Tongue (tissue), 2 donors: ENCODE results near the gene M6PR. TPM values are rescaled to one million over a fixed set of nuclear protein-coding genes. Genes with fewer than 3 reads are reported as not detected.
"Not testable (repeated sequence)": the region's sequence is repeated elsewhere in the genome, so short reads cannot be mapped to it uniquely, and the experiment has no call there.

Source experiments
- DNase-seq: peaks from one replicate; pipeline ENCODE4 v3.0.0-alpha.2; 2015
- total RNA-seq: library from RNA; depleted of rRNA; stranded (reverse); fragments of >200 nt; gene quantifications from one replicate; pipeline ENCODE4 v1.2.3, GENCODE V29; 2014

Gene M6PR
- total RNA-seq, 1 donor from 2014 or later = 89.7 TPM

DNA sequence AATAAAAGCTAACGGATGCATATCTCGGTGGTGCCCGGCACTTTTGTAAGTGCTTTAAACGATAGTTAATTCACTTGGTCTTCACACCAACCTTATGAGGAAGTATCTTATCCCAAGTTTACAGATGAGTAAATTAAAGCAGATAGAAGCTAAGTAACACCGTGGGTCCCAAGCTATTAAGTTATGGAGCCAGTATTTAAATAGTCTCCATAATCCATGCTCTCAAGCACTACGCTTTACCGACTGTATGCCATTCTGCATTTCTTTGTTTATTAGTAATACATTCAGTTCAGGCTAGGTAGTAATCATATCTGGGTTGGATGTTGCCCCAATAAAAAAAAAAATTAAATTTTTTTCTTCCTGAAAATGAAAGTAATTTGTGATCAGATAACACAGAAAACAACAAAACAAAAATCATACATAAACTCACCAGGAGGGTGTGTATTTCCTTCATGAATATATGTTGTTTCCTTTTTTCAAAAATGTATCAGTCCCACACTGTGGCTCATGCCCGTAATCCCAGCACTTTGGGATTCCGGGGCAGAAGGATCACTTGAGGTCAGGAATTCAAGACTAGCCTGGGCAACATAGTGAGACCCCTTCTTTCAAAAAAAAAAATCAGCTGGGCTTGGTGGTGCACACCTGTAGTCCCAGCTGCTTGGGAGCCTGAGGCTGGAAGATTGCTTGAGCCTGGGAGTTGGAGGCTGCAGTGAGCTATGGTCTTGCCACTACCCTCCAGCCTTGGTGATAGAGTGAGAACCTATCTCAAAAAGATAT lies 1.4 kb upstream of the M6PR start:
- DNase-seq = no peak

DNA sequence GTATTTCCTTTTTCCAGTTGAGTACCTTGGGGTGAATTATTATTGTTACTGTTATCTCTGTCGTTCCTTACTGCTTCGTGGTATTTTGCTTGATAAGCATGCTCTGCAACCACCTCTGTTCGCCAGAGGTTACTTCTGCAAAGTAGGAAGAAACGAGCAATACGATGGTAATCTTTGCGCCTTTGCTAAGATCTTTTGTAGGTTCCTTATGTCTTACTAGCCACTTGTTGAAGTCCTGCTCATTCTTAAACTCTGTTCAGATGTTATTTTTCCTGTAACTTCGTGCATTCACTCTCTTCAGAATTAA lies 729 bp upstream of the M6PR start:
- no peak for DNase-seq

DNA sequence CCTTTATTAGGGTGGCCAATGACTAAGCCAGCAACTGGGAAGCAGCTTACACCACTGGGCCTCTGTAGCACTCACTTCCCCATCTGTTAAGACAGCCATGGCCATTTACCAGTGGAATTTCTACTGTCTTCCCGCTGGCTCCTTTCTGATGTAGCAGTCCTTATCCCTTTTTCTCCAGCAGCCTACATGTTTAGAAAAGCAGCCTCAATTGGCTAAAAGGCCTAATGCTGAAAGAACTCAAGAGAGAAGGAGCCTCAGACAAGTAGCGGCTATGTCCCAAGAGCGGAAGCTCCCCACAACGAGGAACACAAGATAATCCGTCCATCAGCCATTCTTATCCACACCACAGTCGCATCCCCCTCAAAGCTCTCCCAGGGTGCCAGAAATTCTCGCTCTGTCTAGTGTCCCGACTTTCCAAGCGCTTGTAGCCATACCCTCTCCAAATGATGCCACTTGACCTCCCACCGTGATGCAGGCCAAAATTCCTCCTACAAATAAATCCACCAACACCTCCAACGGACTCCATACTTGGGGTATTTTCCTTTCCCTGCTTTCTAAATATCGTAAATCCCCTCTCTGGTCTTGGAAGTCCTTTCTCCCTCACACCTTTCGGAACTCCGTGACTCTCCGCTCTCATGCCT lies 624 bp downstream of the M6PR start:
- DNase-seq = no peak

GRCh38 chr12:8947737-8948136 lies 1.7 kb downstream of the M6PR start:
- no peak for DNase-seq

GRCh38 chr12:8946733-8947132 lies 2.7 kb downstream of the M6PR start:
- DNase-seq = no peak

GRCh38 chr12:8943565-8944186 lies 5.8 kb downstream of the M6PR start:
- no peak for DNase-seq

DNA sequence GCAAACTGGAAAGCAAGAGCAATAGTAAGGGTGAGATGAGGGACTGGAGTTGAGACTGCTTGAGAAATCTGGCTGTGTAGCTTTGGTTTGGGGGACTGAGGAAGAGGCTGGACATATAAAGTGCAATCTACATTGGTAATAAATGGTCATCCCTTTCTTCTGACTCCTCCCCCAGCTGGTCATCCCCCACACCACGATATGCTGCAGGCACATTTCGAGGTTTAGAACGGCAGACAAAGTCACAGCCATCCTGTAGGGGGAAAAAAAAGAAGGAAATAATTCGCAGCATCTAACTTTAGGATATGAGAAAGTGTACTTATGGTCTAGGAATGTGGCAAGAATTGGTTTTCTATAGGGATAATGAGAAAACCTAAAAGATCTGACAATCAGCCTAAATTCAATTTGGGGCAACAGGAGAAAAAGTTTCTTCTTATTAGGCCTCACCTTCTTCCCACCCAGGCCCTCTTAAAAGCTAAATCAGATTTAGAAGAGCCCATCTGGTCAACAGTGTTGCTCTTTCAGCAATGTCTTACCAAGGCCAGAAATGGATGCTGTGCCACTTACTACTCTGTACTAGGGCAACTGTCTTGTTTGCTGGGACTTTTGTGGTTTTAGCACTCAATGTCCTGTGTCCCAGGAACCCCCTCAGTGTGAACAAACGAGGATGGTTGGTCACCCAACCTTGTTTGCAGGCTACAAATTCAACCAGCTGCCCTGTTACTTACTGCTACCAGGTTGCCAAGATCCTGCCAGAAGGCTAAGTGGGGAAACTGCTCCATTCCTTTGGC lies 7.6 kb downstream of the M6PR start:
- no peak for DNase-seq

DNA sequence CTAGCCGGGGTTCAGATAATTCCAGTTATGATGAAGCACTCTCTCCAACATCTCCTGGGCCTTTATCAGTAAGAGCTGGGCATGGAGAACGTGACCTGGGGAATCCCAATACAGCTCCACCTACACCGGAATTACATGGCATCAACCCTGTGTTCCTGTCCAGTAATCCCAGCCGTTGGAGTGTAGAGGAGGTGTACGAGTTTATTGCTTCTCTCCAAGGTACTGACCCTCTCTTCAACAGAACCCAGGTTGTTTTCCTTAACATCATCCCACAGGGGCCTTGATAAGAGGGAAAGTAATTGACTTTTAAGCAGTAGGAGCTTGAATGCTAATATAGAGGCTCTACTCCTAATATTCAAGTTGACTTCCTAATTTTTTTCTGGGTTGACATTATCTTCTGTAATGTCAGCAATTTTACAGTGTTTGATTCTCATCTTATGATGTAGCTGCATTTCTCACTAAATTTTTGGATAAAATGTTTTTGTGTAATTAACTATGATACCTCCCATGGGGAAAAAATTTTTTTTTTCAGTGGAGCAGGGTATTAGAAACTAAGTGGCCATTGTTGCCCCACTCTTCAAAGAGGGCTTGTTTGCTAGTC lies 11.5 kb downstream of the M6PR start:
- DNase-seq = not testable (repeated sequence)

DNA sequence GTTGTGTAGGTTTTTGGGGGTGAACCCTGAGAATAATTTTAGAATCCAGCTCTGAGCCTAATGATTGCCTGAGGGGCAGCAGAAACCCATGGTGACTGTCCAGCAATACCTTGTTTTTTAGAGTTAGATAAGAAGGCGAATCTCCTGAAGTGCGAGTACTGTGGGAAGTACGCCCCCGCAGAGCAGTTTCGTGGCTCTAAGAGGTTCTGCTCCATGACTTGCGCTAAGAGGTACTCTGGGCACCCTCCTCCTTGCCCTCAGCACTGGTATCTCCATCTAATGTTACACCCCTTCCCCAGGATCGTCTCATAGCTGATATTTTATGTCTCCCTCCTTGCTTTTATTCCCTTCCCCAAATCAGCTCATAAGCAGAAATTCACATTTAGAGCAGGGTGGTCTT lies 12.7 kb downstream of the M6PR start:
- DNase-seq = no peak

- not testable (repeated sequence) for DNase-seq
These were observed 15.4 kb downstream of the M6PR start for GRCh38 chr12:8934080-8934479.

DNA sequence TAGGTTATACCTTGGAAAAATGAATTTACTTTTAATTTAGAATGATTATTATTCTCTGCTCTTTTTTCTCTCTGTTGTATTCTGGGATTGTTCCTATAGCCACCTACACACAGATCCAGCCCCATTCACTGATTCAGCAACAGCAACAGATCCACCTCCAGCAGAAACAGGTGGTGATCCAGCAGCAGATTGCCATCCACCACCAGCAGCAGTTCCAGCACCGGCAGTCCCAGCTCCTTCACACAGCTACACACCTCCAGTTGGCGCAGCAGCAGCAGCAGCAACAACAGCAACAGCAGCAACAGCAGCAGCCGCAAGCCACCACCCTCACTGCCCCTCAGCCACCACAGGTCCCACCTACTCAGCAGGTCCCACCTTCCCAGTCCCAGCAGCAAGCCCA lies 17.0 kb downstream of the M6PR start:
- DNase-seq = not testable (repeated sequence)

GRCh38 chr12:8930655-8931323 lies 18.7 kb downstream of the M6PR start:
- DNase-seq = not testable (repeated sequence)

- DNase-seq = no peak
These were observed 26.9 kb downstream of the M6PR start for GRCh38 chr12:8922544-8922943.

- not testable (repeated sequence) for DNase-seq
These were observed 29.8 kb downstream of the M6PR start for GRCh38 chr12:8919643-8920042.

- no peak for DNase-seq
These were observed 31.7 kb downstream of the M6PR start for GRCh38 chr12:8917751-8918150.

DNA sequence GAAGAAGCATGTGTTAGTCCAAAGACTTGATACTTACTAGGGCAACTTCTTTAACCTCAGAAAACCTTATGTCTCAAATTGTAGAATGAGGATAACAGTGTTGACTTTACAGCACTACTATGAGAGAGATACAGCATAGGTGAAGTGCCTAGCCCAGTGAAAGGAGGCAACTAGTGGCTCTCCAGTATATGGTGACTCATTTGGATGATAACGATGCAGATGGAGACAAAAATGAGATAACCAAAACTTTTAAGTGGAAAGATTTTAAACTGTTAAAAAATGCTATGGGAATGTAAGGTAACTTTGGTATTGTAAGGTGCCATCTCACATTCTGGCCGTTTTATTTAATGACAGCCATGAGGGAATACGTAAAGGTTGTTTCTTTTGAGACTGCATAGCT lies 32.4 kb downstream of the M6PR start:
- no peak for DNase-seq

GRCh38 chr12:8916154-8916553 lies 33.3 kb downstream of the M6PR start:
- DNase-seq = no peak

- peak; percentile 71 for DNase-seq
These were observed 34.5 kb downstream of the M6PR start for GRCh38 chr12:8914716-8915526.

DNA sequence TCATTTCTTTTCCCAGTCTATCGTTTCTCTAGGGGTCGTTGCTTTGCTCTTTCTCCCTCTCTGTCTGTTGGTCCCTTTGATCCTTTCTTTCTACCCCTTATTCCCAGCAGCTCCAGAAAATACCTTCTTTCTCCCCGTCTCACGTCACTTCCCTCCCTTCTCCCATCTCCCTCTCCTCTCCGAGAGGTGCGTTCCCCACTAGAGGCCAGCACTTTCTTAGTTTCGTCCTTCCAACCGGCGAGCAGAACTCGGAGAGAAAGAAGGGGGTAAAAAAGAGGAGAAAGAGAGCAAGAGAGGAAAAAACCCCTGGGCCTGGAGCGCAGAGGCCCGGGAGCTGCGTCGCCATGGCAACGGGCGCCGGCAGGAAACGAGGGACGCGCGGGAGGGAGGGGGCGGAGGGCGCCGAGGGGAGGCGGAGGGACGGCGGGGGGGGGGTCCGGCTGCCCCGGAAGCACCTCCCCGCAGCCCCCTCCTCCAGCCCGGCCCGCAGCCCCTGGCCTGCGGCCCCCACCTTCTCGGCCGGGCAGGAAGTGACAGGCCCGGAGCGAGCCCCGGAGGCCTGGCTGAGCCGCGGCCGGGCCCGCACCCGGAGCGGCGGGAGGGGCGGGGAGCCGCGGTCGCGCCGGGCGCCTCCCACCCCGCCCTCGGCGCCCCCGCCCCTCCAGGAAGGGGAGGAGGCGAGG lies 35.3 kb downstream of the M6PR start, which contains the start of gene PHC1:
TSS of gene PHC1 (plus strand) at position 477 of the 683 bp plus-strand sequence. CDS start 3,169 bp downstream, outside the sequence.
- peak; percentile 95 for DNase-seq

GRCh38 chr12:8913702-8914032 lies 35.8 kb downstream of the M6PR start:
- DNase-seq = no peak
